ENCODE measurements around the gene ARHGEF33.

ARHGEF33 gene

GRCh38 chr2:39020383-39020782 lies 130.7 kb downstream of the ARHGEF33 start:
- DNase-seq (ENCODE audit: low read depth), result no peak

GRCh38 chr2:39022642-39023235 lies 133.1 kb downstream of the ARHGEF33 start:
- DNase-seq (ENCODE audit: low read depth), result no peak

DNA sequence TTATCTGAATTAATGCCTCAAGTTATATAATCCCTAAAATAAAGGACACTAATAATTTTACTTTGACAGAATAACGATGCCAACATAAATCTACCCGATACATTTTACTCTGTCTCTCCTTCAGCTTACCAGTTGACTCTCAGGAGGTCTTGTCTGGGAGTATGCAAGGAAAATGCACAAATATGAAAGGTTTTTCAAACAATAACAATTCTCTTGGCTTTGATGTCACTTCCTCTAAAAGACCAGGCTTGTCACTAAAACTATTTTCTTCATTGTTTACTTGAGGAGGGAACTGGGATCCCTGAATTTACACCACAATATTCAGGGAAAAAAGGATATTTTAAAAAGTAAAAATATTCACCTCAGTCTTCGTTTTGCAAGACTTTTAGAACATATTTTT lies 134.0 kb downstream of the ARHGEF33 start:
- DNase-seq (ENCODE audit: low read depth), result no peak

DNA sequence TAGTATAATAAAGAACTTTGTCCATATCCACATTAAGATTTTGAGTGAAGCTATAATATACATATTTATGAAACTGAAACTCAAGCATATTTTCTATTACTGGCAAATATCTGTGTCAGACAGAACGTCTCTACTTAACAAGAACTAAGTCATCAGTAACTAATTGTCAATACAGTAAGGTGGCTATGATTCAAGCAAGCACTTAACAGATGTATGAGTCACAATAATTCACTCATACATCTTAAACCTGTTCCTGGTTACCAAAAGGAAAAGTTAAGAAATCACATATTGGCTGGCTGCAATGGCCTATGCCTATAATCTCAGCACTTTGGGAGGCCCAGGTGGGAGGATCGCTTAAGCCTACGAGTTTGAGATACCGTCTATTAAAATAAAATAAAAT lies 135.2 kb downstream of the ARHGEF33 start:
- DNase-seq (ENCODE audit: low read depth), result no peak

All from GM04504 (cell line).